Effector memory CD8-positive, alpha-beta T cell (primary cell): ENCODE results near the gene SMPDL3A.

Source experiments
- ATAC-seq: fragments of 150-1000 bp; cut with Tn5 transposase; replicated peaks from 2 replicates; pipeline ENCODE4 v1.10.0; 2021; ENCODE audit warnings: mild to moderate bottlenecking, moderate library complexity
- DNase-seq, 3 experiments: peaks; one replicate each; pipeline ENCODE4 v3.0.0; 2021
- H3K27ac Mint-ChIP-seq, 2 donors: one replicate each; pipeline ENCODE4 v1.8.0; 2022; ENCODE audit warnings: mild to moderate bottlenecking in 2 of 2, mixed read lengths in 2 of 2, moderate library complexity in 2 of 2
- H3K27me3 Mint-ChIP-seq, 2 donors: one replicate each; pipeline ENCODE4 v1.8.0; 2022; ENCODE audit warnings: mixed read lengths in 2 of 2
- H3K36me3 Mint-ChIP-seq: one replicate; pipeline ENCODE4 v1.8.0; 2022; ENCODE audit warnings: mild to moderate bottlenecking, moderate library complexity, mixed read lengths; ENCODE audit not compliant: insufficient read depth
- H3K4me1 Mint-ChIP-seq, 2 donors: one replicate each; pipeline ENCODE4 v1.8.0; 2022; ENCODE audit warnings: low read depth in 2 of 2, mixed read lengths in 2 of 2
- H3K4me3 Mint-ChIP-seq, 2 donors: one replicate each; pipeline ENCODE4 v1.8.0; 2022; ENCODE audit warnings: mild to moderate bottlenecking in 2 of 2, mixed read lengths in 2 of 2, moderate library complexity in 2 of 2
- H3K9me3 Mint-ChIP-seq, 2 donors: one replicate each; pipeline ENCODE4 v1.8.0; 2022; ENCODE audit warnings: mixed read lengths in 2 of 2

The SMPDL3A gene

DNA sequence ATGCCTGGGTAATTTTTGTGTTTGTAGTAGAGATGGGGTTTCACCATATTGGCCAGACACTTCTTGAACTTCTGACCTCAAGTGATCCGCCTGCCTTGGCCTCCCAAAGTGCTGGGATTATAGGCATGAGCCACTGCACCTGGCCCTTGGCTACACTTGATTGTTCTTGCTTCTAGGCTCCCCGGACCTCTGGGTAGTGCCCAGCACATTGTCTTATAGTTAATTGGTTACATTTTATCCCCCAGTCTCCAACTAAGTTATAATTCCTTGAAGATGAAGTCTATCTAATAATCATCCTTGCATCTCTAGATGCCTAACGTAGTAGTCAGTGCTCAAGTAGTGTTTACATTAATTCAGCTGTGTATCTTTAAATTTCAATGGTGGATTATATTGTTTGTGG, 11.8 kb downstream of the SMPDL3A start:
- no peak for DNase-seq
- H3K4me3 Mint-ChIP-seq, result no peak overlapping the region
- no peaks in the 10 kb centered on the region for H3K27me3 Mint-ChIP-seq
- H3K36me3 Mint-ChIP-seq, result no peaks in the 10 kb centered on the region
- ATAC-seq, result no peak
- no peak overlapping the region for H3K27ac Mint-ChIP-seq
- no peaks in the 10 kb centered on the region for H3K4me1 Mint-ChIP-seq
- H3K9me3 Mint-ChIP-seq, result no peaks in the 10 kb centered on the region

DNA sequence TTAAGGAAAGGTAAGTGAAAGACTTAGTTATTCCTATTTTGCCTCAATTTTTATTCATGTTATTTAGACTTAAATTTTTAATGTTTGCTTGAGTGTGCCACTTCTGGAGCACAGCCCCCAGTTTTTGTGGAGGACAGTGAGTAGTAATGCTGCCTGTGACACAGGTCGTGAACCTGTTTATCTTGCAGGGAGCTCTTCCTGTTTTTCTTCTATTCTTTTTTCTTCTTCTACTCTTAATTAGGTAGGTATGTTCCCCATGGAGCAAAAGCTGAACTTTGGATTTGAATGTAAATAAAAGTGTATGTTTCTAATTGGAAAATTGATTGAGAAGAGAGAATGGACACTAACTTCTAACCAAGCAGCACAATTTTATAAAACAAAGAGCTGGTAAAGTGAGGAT, 12.3 kb downstream of the SMPDL3A start:
- no peak for ATAC-seq
- no peak overlapping the region for H3K4me3 Mint-ChIP-seq
- no peak overlapping the region for H3K27ac Mint-ChIP-seq
- no peaks in the 10 kb centered on the region for H3K4me1 Mint-ChIP-seq
- H3K27me3 Mint-ChIP-seq, result no peaks in the 10 kb centered on the region
- H3K9me3 Mint-ChIP-seq, result no peaks in the 10 kb centered on the region
- DNase-seq, result no peak
- no peaks in the 10 kb centered on the region for H3K36me3 Mint-ChIP-seq

- no peaks in the 10 kb centered on the region for H3K9me3 Mint-ChIP-seq
- no peak overlapping the region for H3K27ac Mint-ChIP-seq
- ATAC-seq (no peak), DNase-seq (no peak)
- H3K27me3 Mint-ChIP-seq, result no peaks in the 10 kb centered on the region
- no peaks in the 10 kb centered on the region for H3K36me3 Mint-ChIP-seq
- no peaks in the 10 kb centered on the region for H3K4me1 Mint-ChIP-seq
- no peak overlapping the region for H3K4me3 Mint-ChIP-seq
These were observed 14.2 kb downstream of the SMPDL3A start for GRCh38 chr6:122803171-122803661.

- ATAC-seq (no peak), DNase-seq (no peak)
- Mint-ChIP-seq H3K27ac (no peak overlapping the region), H3K4me1 (no peaks in the 10 kb centered on the region), H3K4me3 (no peak overlapping the region), H3K9me3 (no peaks in the 10 kb centered on the region), H3K36me3 (no peaks in the 10 kb centered on the region), H3K27me3 (no peaks in the 10 kb centered on the region)
These were observed 16.0 kb downstream of the SMPDL3A start for GRCh38 chr6:122804962-122805485.

- H3K4me1 Mint-ChIP-seq, result no peaks in the 10 kb centered on the region
- no peak for ATAC-seq
- no peak overlapping the region for H3K4me3 Mint-ChIP-seq
- H3K27ac Mint-ChIP-seq, result no peak overlapping the region
- H3K9me3 Mint-ChIP-seq, result peaks cover 0 to 3% of the 10 kb centered on the region in 2 donors
- H3K36me3 Mint-ChIP-seq, result no peaks in the 10 kb centered on the region
- no peak for DNase-seq
- H3K27me3 Mint-ChIP-seq, result no peaks in the 10 kb centered on the region
These were observed 17.2 kb downstream of the SMPDL3A start for GRCh38 chr6:122806291-122806690.

DNA sequence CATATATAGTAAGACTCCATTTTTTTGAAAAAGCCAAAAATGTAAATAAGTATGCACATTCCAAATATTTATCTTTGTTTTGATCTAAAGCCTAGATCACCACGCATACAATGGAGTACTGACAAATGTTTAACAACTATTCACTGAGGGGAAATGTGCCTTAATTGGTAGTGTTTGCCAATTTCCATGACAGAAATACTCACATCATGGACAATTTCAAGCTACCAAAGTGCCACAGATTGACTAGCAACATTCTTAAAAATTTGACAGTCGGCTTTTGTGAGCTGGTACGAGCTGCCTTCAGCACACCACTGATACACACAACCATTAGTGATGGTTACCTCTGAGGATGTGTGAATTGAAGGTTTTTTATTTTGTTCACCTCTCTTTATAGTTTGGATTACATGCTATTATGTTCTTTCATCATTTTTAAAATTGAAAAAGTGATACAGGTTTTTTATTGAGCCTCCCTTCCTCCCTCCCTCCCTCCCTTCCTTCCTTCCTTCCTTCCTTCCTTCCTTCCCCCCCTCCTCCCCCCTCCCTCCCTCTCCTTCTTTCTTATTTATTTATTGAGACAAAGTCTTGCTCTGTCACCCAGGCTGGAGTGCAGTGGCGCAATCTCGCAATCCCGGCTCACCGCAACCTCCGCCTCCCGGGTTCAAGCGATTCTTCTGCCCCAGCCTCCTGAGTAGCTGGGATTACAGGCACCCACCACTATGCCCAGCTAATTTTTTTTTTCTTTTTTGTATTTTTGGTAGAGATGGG, 19.2 kb downstream of the SMPDL3A start:
- no peak for ATAC-seq
- Mint-ChIP-seq H3K9me3 (peaks cover 0 to 3% of the 10 kb centered on the region in 2 donors), H3K36me3 (no peaks in the 10 kb centered on the region), H3K27me3 (no peaks in the 10 kb centered on the region), H3K4me3 (no peak overlapping the region), H3K4me1 (no peaks in the 10 kb centered on the region), H3K27ac (no peak overlapping the region)
- DNase-seq, result no peak

- Mint-ChIP-seq H3K27me3 (no peaks in the 10 kb centered on the region), H3K9me3 (peaks cover 0 to 3% of the 10 kb centered on the region in 2 donors), H3K4me3 (no peak overlapping the region), H3K27ac (no peak overlapping the region), H3K4me1 (no peaks in the 10 kb centered on the region), H3K36me3 (no peaks in the 10 kb centered on the region)
- no peak for DNase-seq
- ATAC-seq, result no peak
These were observed 19.9 kb downstream of the SMPDL3A start for GRCh38 chr6:122809001-122809400.

GRCh38 chr6:122809691-122810090, 20.6 kb downstream of the SMPDL3A start:
- no peaks in the 10 kb centered on the region for H3K36me3 Mint-ChIP-seq
- H3K4me3 Mint-ChIP-seq, result no peak overlapping the region
- DNase-seq (no peak), ATAC-seq (no peak)
- H3K27me3 Mint-ChIP-seq, result no peaks in the 10 kb centered on the region
- no peak overlapping the region for H3K27ac Mint-ChIP-seq
- H3K4me1 Mint-ChIP-seq, result no peaks in the 10 kb centered on the region
- H3K9me3 Mint-ChIP-seq, result peaks cover 0 to 3% of the 10 kb centered on the region in 2 donors

DNA sequence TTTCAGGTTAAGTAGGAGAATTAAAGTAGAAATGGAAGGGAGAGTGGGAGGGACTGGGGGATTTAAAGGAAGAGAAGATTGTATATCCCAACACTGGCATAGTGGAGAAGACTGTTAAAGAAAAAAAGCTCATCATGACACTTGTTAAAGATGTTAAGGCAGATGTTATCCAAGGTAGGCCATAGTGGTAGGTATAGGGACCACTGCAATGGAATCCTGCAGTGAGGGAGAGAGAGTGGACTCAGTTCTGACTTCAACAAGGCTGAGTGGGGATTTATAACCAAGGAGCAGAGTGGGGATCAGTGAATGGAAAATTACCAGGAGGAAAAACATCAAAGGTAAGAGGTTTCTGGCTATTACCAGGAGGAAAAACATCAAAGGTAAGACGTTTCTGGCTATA, 21.1 kb downstream of the SMPDL3A start:
- Mint-ChIP-seq H3K36me3 (no peaks in the 10 kb centered on the region), H3K9me3 (peaks cover 0 to 3% of the 10 kb centered on the region in 2 donors), H3K4me3 (no peak overlapping the region), H3K4me1 (no peaks in the 10 kb centered on the region), H3K27me3 (no peaks in the 10 kb centered on the region), H3K27ac (no peak overlapping the region)
- DNase-seq (no peak), ATAC-seq (no peak)

GRCh38 chr6:122817358-122817757, 28.3 kb downstream of the SMPDL3A start:
- no peak for DNase-seq
- no peaks in the 10 kb centered on the region for H3K9me3 Mint-ChIP-seq
- H3K27ac Mint-ChIP-seq, result no peak overlapping the region
- no peaks in the 10 kb centered on the region for H3K36me3 Mint-ChIP-seq
- no peak for ATAC-seq
- H3K4me1 Mint-ChIP-seq, result no peaks in the 10 kb centered on the region
- no peak overlapping the region for H3K4me3 Mint-ChIP-seq
- H3K27me3 Mint-ChIP-seq, result no peaks in the 10 kb centered on the region

- ATAC-seq (no peak), DNase-seq (no peak)
- Mint-ChIP-seq H3K36me3 (no peaks in the 10 kb centered on the region), H3K9me3 (no peaks in the 10 kb centered on the region), H3K4me3 (no peak overlapping the region), H3K27ac (no peak overlapping the region), H3K27me3 (no peaks in the 10 kb centered on the region), H3K4me1 (no peaks in the 10 kb centered on the region)
These were observed 28.7 kb downstream of the SMPDL3A start for GRCh38 chr6:122817766-122818165.

DNA sequence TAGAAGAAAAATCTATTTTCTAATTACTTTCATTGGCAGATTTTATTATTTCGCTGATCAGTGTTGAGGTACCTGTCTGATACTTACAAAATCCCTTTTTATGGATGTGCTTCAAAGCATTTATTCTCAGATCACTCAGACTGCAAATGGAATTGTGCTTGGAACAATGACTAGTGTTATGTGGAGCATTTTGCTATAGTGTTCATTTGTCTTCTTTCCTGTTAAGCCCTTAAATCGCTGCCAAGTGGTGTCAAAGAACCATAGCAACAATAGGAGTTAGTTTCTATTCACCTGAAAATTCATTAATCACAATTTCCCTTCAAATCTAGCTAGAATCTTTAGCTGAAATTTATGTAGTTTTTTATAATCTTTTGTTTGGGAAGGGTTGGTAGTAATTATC, 29.8 kb downstream of the SMPDL3A start:
- Mint-ChIP-seq H3K27me3 (no peaks in the 10 kb centered on the region), H3K36me3 (no peaks in the 10 kb centered on the region), H3K9me3 (no peaks in the 10 kb centered on the region), H3K4me3 (no peak overlapping the region), H3K27ac (no peak overlapping the region), H3K4me1 (no peaks in the 10 kb centered on the region)
- ATAC-seq (no peak), DNase-seq (no peak)

GRCh38 chr6:122821095-122821494, 32.0 kb downstream of the SMPDL3A start:
- Mint-ChIP-seq H3K27ac (no peak overlapping the region), H3K9me3 (no peaks in the 10 kb centered on the region), H3K4me1 (no peaks in the 10 kb centered on the region), H3K36me3 (no peaks in the 10 kb centered on the region), H3K4me3 (no peak overlapping the region), H3K27me3 (no peaks in the 10 kb centered on the region)
- ATAC-seq (no peak), DNase-seq (no peak)

DNA sequence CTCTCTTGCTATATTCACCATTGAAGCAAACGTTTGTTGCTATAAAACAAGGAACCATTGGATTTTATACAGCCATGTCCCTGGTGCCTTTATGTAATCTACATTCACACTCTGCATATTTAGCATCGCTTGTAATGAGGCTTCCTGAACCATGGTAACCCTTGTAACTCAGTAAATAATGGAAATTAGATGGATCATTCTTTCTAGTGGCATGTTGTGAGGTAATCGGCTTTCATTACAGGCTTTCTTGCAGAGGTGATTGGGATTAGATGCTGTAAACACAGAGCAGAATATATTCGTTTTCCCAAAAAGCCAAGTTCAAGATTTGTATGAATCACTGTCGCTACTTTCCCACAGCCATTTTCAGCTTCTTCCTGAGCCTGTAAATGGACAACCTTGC, 36.1 kb downstream of the SMPDL3A start:
- DNase-seq (no peak), ATAC-seq (no peak)
- Mint-ChIP-seq H3K36me3 (no peaks in the 10 kb centered on the region), H3K4me3 (no peak overlapping the region), H3K4me1 (no peaks in the 10 kb centered on the region), H3K27ac (no peak overlapping the region), H3K27me3 (no peaks in the 10 kb centered on the region), H3K9me3 (no peaks in the 10 kb centered on the region)
